ENCODE measurements around the gene HHAT.

The HHAT gene

GRCh38 chr1:210328746-210329503, at the start of gene HHAT:
Gene HHAT (plus strand): TSS chr1:210328902. CDS start chr1:210348976, 20,074 bp downstream.
- no peak for TF ChIP-seq GATA2 (IDR thresholded peaks at IDR 0.05; ENCODE audit: low read depth, low read length)
- TF ChIP-seq GATA3 (IDR thresholded peaks at IDR 0.05; ENCODE audit: low read depth, low read length): no peak

GRCh38 chr1:210280221-210280620, 48.5 kb upstream of the HHAT start:
- TF ChIP-seq GATA2 (IDR thresholded peaks at IDR 0.05; ENCODE audit: low read depth, low read length) (no peak), GATA3 (IDR thresholded peaks at IDR 0.05; ENCODE audit: low read depth, low read length) (no peak)

GRCh38 chr1:210288116-210288515, 40.6 kb upstream of the HHAT start:
- TF ChIP-seq GATA2 (IDR thresholded peaks at IDR 0.05; ENCODE audit: low read depth, low read length) (no peak), GATA3 (IDR thresholded peaks at IDR 0.05; ENCODE audit: low read depth, low read length) (no peak)

- no peak for TF ChIP-seq GATA2 (IDR thresholded peaks at IDR 0.05; ENCODE audit: low read depth, low read length)
- no peak for TF ChIP-seq GATA3 (IDR thresholded peaks at IDR 0.05; ENCODE audit: low read depth, low read length)
These were observed 39.5 kb upstream of the HHAT start for GRCh38 chr1:210289248-210289647.

- no peak; the same call in 1 of the 2 replicates for TF ChIP-seq GATA3 (IDR thresholded peaks at IDR 0.05; ENCODE audit: low read depth, low read length)
- peak; percentile 87 for TF ChIP-seq GATA2 (IDR thresholded peaks at IDR 0.05; ENCODE audit: low read depth, low read length)
These were observed 37.5 kb upstream of the HHAT start for GRCh38 chr1:210291081-210291764.

GRCh38 chr1:210291786-210292230, 36.9 kb upstream of the HHAT start:
- TF ChIP-seq GATA2 (IDR thresholded peaks at IDR 0.05; ENCODE audit: low read depth, low read length) (no peak), GATA3 (IDR thresholded peaks at IDR 0.05; ENCODE audit: low read depth, low read length) (no peak)

- TF ChIP-seq GATA2 (IDR thresholded peaks at IDR 0.05; ENCODE audit: low read depth, low read length) (no peak), GATA3 (IDR thresholded peaks at IDR 0.05; ENCODE audit: low read depth, low read length) (no peak)
These were observed 36.4 kb upstream of the HHAT start for GRCh38 chr1:210292231-210292871.

- TF ChIP-seq GATA3 (IDR thresholded peaks at IDR 0.05; ENCODE audit: low read depth, low read length) (no peak), GATA2 (IDR thresholded peaks at IDR 0.05; ENCODE audit: low read depth, low read length) (no peak)
These were observed 35.5 kb upstream of the HHAT start for GRCh38 chr1:210293171-210293607.

GRCh38 chr1:210294999-210295745, 33.5 kb upstream of the HHAT start:
- TF ChIP-seq GATA3 (IDR thresholded peaks at IDR 0.05; ENCODE audit: low read depth, low read length): no peak
- TF ChIP-seq GATA2 (IDR thresholded peaks at IDR 0.05; ENCODE audit: low read depth, low read length): no peak

- no peak for TF ChIP-seq GATA3 (IDR thresholded peaks at IDR 0.05; ENCODE audit: low read depth, low read length)
- TF ChIP-seq GATA2 (IDR thresholded peaks at IDR 0.05; ENCODE audit: low read depth, low read length): no peak
These were observed 32.0 kb upstream of the HHAT start for GRCh38 chr1:210296682-210297081.

GRCh38 chr1:210298296-210298695, 30.4 kb upstream of the HHAT start:
- TF ChIP-seq GATA3 (IDR thresholded peaks at IDR 0.05; ENCODE audit: low read depth, low read length): no peak
- TF ChIP-seq GATA2 (IDR thresholded peaks at IDR 0.05; ENCODE audit: low read depth, low read length): no peak

- TF ChIP-seq GATA3 (IDR thresholded peaks at IDR 0.05; ENCODE audit: low read depth, low read length) (no peak), GATA2 (IDR thresholded peaks at IDR 0.05; ENCODE audit: low read depth, low read length) (no peak)
These were observed 29.8 kb upstream of the HHAT start for GRCh38 chr1:210298936-210299335.

- TF ChIP-seq GATA2 (IDR thresholded peaks at IDR 0.05; ENCODE audit: low read depth, low read length) (no peak), GATA3 (IDR thresholded peaks at IDR 0.05; ENCODE audit: low read depth, low read length) (no peak)
These were observed 29.2 kb upstream of the HHAT start for GRCh38 chr1:210299501-210299900.

Data from SH-SY5Y (cell line).